ENCODE measurements around the gene HOMER2.
"Not testable (repeated sequence)": the region's sequence is repeated elsewhere in the genome, so short reads cannot be mapped to it uniquely, and the experiment has no call there.

HOMER2 gene

GRCh38 chr15:82952158-82953081 lies at the start of gene HOMER2:
HOMER2 (minus strand) TSS chr15:82952720; CDS start chr15:82952535, 185 bp downstream.
- DNase-seq (ENCODE audit: low read depth in 2 of 2), result peak in 1 of 2 donors; percentile 17

GRCh38 chr15:83000672-83001031 lies 48.1 kb upstream of the HOMER2 start:
- not testable (repeated sequence) for DNase-seq (ENCODE audit: low read depth in 2 of 2)

GRCh38 chr15:82999905-83000671 lies 47.6 kb upstream of the HOMER2 start:
- DNase-seq (ENCODE audit: low read depth in 2 of 2), result peak in 1 of 2 donors; percentile 27

- DNase-seq (ENCODE audit: low read depth in 2 of 2), result no peak
Observed at GRCh38 chr15:82999426-82999825, 46.9 kb upstream of the HOMER2 start.

- no peak for DNase-seq (ENCODE audit: low read depth in 2 of 2)
Observed at GRCh38 chr15:82995938-82996337, 43.4 kb upstream of the HOMER2 start.

- no peak for DNase-seq (ENCODE audit: low read depth in 2 of 2)
Observed at GRCh38 chr15:82995076-82995475, 42.6 kb upstream of the HOMER2 start.

- DNase-seq (ENCODE audit: low read depth in 2 of 2), result no peak
Observed at GRCh38 chr15:82993144-82993543, 40.6 kb upstream of the HOMER2 start.

- DNase-seq (ENCODE audit: low read depth in 2 of 2), result no peak
Observed at GRCh38 chr15:82992436-82992998, 40.0 kb upstream of the HOMER2 start.

GRCh38 chr15:82986442-82986780 lies 33.9 kb upstream of the HOMER2 start:
- DNase-seq (ENCODE audit: low read depth in 2 of 2), result no peak

- peak; percentile 77 to 88 for DNase-seq (ENCODE audit: low read depth in 2 of 2)
Observed at GRCh38 chr15:82985688-82986441, 33.3 kb upstream of the HOMER2 start, which contains the start of gene RAMAC. RAMAC (plus strand) TSS chr15:82986210; CDS start chr15:82989019, 2,809 bp downstream.

- DNase-seq (ENCODE audit: low read depth in 2 of 2), result no peak
Observed at GRCh38 chr15:82980981-82981380, 28.5 kb upstream of the HOMER2 start.

GRCh38 chr15:82979726-82980125 lies 27.2 kb upstream of the HOMER2 start:
- DNase-seq (ENCODE audit: low read depth in 2 of 2), result no peak

- DNase-seq (ENCODE audit: low read depth in 2 of 2), result no peak
Observed at GRCh38 chr15:82978438-82978837, 25.9 kb upstream of the HOMER2 start.

- no peak for DNase-seq (ENCODE audit: low read depth in 2 of 2)
Observed at GRCh38 chr15:82977076-82977475, 24.6 kb upstream of the HOMER2 start.

GRCh38 chr15:82972990-82973389 lies 20.5 kb upstream of the HOMER2 start:
- DNase-seq (ENCODE audit: low read depth in 2 of 2), result no peak

- DNase-seq (ENCODE audit: low read depth in 2 of 2), result no peak
Observed at GRCh38 chr15:82971218-82971984, 18.9 kb upstream of the HOMER2 start.

GRCh38 chr15:82970696-82971095 lies 18.2 kb upstream of the HOMER2 start:
- DNase-seq (ENCODE audit: low read depth in 2 of 2), result no peak

GRCh38 chr15:82970078-82970686 lies 17.7 kb upstream of the HOMER2 start:
- no peak for DNase-seq (ENCODE audit: low read depth in 2 of 2)

GRCh38 chr15:82969353-82969752 lies 16.8 kb upstream of the HOMER2 start:
- DNase-seq (ENCODE audit: low read depth in 2 of 2), result no peak

- DNase-seq (ENCODE audit: low read depth in 2 of 2), result no peak
Observed at GRCh38 chr15:82968066-82968465, 15.5 kb upstream of the HOMER2 start.
